Measurements from ENCODE around the gene PCAT6. TPM values are rescaled to one million over a fixed set of nuclear protein-coding genes. Genes with fewer than 3 reads are reported as not detected.
A peak's percentile ranks its signal among the peaks of the same experiment; 100 is the strongest.

Gene PCAT6
- total RNA-seq, 6 experiments from 2014 or later: 0.49 to 0.86 TPM; not detected in 4

DNA sequence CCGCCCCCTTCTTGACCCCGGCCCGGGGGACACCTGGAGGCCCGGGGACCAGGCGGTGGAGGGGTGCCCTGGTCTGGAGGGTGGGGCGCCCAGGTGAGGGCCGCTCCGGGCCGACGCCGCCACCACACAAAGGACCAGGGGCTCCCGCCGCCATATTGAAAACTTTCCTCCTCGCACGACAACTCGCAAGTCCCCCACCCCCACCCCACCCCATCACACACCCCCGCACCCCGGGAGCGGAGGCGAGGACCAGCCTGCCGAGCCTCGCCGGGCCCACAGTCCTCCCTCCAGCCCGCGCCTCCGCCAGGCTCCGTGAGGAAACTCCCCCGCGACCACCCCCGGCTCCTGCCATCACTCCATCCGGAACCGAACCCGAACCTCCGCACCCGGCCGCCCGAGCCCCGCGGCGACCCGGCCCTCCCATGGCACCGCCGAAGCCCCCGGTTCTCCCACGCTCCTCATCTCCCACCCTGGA lies 3.3 kb upstream of the PCAT6 start:
- peaks cover 0 to 18% (median 3%) of the 10 kb centered on the region in 4 donors for H3K4me1 ChIP-seq
- peak; percentile 37 to 60 (median 56) for DNase-seq
- no peaks in the 10 kb centered on the region for H3K36me3 ChIP-seq
- 5% methylated on average over 24 of the region's 45 CpGs for WGBS (ENCODE audit: insufficient coverage, low coverage, low lambda C conversion rate, missing lambda C conversion rate)
- no peaks in the 10 kb centered on the region for H3K27me3 ChIP-seq
- no peak for TF ChIP-seq POLR2A (IDR thresholded peaks at IDR 0.05)
- TF ChIP-seq, protein P1, sequence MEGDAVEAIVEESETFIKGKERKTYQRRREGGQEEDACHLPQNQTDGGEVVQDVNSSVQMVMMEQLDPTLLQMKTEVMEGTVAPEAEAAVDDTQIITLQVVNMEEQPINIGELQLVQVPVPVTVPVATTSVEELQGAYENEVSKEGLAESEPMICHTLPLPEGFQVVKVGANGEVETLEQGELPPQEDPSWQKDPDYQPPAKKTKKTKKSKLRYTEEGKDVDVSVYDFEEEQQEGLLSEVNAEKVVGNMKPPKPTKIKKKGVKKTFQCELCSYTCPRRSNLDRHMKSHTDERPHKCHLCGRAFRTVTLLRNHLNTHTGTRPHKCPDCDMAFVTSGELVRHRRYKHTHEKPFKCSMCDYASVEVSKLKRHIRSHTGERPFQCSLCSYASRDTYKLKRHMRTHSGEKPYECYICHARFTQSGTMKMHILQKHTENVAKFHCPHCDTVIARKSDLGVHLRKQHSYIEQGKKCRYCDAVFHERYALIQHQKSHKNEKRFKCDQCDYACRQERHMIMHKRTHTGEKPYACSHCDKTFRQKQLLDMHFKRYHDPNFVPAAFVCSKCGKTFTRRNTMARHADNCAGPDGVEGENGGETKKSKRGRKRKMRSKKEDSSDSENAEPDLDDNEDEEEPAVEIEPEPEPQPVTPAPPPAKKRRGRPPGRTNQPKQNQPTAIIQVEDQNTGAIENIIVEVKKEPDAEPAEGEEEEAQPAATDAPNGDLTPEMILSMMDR (IDR thresholded peaks at IDR 0.05): no peak
- peak in 3 of 4 donors; percentile 1 to 7 (median 5) for ATAC-seq
- peak overlapping the region; percentile 77 to 96 (median 95) for H3K4me3 ChIP-seq
- H3K9me3 ChIP-seq: no peaks in the 10 kb centered on the region
- peak overlapping the region; percentile 56 to 87 (median 74) for H3K27ac ChIP-seq
- intact Hi-C loops (cut with DNase I): no loop called here

DNA sequence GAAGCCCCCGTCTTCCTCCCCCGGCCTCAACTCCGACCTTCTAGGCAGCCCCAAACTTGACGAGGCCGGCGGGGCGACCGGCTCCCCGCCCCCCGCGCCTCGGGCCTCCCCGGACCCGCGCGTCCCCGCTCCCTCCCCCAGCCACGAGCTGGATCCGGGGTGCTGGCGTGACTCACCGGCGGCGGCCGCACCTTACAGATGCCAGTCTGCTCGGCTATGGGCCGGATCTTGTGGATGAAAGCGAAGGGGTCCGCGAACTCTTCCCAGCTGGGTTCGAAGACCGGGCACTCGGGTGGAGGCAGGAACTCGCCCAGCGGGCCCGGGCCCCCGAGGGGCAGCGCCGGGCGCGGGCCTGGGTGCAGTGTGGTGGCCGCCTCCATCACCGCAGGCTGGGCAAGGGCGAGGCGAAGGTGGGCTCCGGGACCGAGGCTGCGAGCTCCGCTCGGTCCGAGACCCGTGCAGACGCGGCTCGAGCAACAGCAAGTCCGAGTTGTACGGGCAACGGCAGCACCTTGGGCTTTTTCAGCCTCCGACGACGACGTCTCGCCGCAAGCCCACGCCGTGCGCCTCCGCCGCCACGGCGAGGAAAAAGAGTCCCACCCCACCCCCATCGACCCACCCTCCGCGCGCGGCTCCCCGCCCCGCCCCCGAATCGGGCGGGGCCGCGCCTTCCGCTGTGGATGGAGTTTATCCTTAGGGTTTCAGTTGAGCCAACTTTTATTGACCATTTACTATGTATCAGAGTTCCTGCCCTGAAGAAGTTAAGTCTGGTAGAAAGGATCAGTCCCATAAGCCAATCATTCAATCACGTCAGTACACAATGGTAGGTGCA lies 2.6 kb upstream of the PCAT6 start, which contains the start of gene KDM5B:
Gene KDM5B (minus strand): TSS at position 496 of the 832 bp plus-strand sequence. CDS start 116 bp downstream, at position 380.
- WGBS (ENCODE audit: insufficient coverage, low coverage, low lambda C conversion rate, missing lambda C conversion rate): 2% methylated on average over 35 of the region's 84 CpGs
- Histone ChIP-seq H3K36me3 (no peaks in the 10 kb centered on the region), H3K27ac (peak within 1 kb of the TSS; percentile 56 to 87 (median 74)), H3K4me3 (peak within 1 kb of the TSS; percentile 77 to 96 (median 95)), H3K4me1 (peaks cover 0 to 15% (median 3%) of the 10 kb centered on the region in 4 donors), H3K27me3 (no peaks in the 10 kb centered on the region), H3K9me3 (no peaks in the 10 kb centered on the region)
- TF ChIP-seq POLR2A (IDR thresholded peaks at IDR 0.05): peak; percentile 76
- TF ChIP-seq, protein P1 (IDR thresholded peaks at IDR 0.05): no peak
- ATAC-seq (peak; percentile 45 to 58 (median 52)), DNase-seq (peak; percentile 71 to 78 (median 76))
- intact Hi-C loops (cut with DNase I): no loop called here

DNA sequence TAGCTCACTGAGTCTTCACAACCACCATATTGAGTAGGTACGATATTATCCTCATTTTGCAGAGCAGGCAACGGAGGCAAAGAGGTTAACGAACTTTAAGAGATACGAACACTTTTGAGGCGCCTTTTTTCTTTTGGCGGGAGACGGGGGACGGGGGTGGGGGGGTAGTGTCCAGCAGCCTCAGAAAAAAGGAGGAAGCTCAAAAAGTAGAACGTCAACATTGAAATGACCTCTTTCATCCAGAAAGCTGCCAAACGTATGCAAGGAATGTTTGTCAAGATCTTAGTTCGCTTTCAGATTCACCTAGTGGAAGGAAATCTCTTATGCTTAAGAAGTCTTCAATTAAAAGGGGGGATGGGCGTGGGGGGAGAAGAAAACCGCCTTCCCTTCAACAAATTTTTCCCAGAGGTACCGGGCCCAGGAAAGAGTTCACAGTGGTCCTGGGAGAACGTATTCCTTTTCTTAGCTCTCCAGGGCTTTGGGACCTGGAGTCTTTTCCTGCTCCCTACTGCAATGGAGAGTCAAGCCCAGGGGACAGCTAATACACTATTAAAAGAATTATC lies 1.1 kb upstream of the PCAT6 start:
- WGBS (ENCODE audit: insufficient coverage, low coverage, low lambda C conversion rate, missing lambda C conversion rate): 43% methylated on average over 15 of the region's 15 CpGs
- no peak overlapping the region for H3K27ac ChIP-seq

GRCh38 chr1:202810193-202810614 lies 550 bp upstream of the PCAT6 start:
- Histone ChIP-seq H3K4me3 (peak overlapping the region; percentile 56 to 74 (median 66)), H3K27ac (peak overlapping the region; percentile 37 to 76 (median 68)), H3K36me3 (no peaks in the 10 kb centered on the region), H3K9me3 (no peaks in the 10 kb centered on the region), H3K4me1 (peaks cover 0 to 12% (median 3%) of the 10 kb centered on the region in 4 donors), H3K27me3 (no peaks in the 10 kb centered on the region)
- no peak for ATAC-seq
- WGBS (ENCODE audit: insufficient coverage, low coverage, low lambda C conversion rate, missing lambda C conversion rate): 3% methylated on average over 13 of the region's 13 CpGs
- no peak for DNase-seq
- TF ChIP-seq, protein P1 (IDR thresholded peaks at IDR 0.05): no peak
- TF ChIP-seq POLR2A (IDR thresholded peaks at IDR 0.05): no peak
- intact Hi-C loops (cut with DNase I): no loop called here

More for the DNA sequence above, 1.1 kb upstream of the PCAT6 start:
- ATAC-seq: no peak
- H3K4me3 ChIP-seq: peak overlapping the region in 2 of 3 donors; percentile 56 to 74
- no peak for DNase-seq
- intact Hi-C loops (cut with DNase I): no loop called here
- no peaks in the 10 kb centered on the region for H3K36me3 ChIP-seq
- TF ChIP-seq POLR2A (IDR thresholded peaks at IDR 0.05): no peak
- TF ChIP-seq, protein P1 (IDR thresholded peaks at IDR 0.05): no peak
- peaks cover 0 to 12% (median 3%) of the 10 kb centered on the region in 4 donors for H3K4me1 ChIP-seq
- no peaks in the 10 kb centered on the region for H3K9me3 ChIP-seq
- no peaks in the 10 kb centered on the region for H3K27me3 ChIP-seq
